GM18909 (cell line): Measurements from ENCODE around the gene OSR1.
"Not testable (repeated sequence)": the region's sequence is repeated elsewhere in the genome, so short reads cannot be mapped to it uniquely, and the experiment has no call there.

Source experiments
- ATAC-seq: cut with Tn5 transposase; IDR thresholded peaks from one replicate; pipeline ENCODE4 v1.9.1; 2021; ENCODE audit warnings: mild to moderate bottlenecking; ENCODE audit not compliant: unreplicated experiment, poor library complexity

Gene OSR1

GRCh38 chr2:19337202-19337601 is 21.2 kb downstream of the OSR1 start:
- ATAC-seq, result no peak

DNA sequence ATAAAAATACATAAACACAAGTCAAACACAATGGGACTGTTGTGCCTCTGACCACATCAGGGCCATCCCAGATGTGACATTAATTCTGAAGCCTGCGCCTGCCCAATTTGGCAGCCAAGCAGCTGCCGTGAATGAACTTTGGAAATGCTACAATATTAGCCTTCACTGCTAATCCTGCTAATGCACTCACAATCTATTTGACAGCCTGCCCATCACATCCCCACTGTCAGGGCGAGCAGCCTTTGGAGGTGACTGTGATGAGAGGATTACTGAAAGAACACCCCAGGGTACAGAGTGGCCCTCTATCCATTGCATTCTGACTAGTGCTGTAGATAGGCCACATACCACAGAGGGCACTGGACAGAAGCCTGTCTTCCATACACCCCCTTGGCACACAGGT is 21.6 kb downstream of the OSR1 start:
- no peak for ATAC-seq

DNA sequence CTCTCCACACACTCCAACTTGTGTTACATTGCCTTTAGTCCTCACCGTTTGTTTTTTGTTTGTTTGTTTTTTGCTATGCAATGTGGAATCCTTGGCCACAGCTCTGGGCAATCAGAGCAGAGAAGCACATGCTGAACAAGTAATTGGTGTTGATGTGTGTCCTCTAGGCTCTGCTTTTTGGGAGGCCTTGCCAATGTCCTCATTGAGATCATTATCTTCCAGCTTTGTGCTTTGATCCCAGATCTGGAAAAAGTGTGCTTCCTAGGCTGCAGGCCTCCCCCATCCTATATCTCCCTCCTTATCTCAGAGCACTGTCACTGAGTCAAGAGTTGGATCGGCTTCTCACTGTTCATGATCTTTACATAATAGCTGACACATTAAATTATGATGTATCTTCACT is 25.9 kb downstream of the OSR1 start:
- no peak for ATAC-seq

DNA sequence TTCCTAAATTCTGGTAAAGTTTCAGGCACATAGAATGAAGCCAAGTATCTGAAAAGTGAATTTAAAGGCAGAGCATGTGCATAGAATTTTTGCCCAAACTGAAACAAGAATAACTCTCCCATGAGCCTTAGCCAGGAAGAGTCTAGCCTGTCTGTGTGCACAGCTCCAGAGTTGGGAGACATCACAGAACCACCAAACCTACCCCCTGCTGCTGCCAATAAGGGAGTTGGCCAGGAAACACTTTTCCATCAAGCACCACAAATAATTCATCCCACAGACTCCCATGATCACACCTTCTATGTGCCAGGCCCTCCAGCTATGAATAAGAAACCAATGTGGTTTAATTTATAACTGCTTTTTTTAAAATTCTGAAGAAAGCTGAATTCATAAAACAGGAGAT is 27.0 kb downstream of the OSR1 start:
- no peak for ATAC-seq

GRCh38 chr2:19330436-19330835 is 28.0 kb downstream of the OSR1 start:
- ATAC-seq, result no peak

- no peak for ATAC-seq
Observed at GRCh38 chr2:19329445-19329844, 29.0 kb downstream of the OSR1 start.

GRCh38 chr2:19327496-19327895 is 30.9 kb downstream of the OSR1 start:
- no peak for ATAC-seq

GRCh38 chr2:19321946-19322345 is 36.5 kb downstream of the OSR1 start:
- no peak for ATAC-seq

- no peak for ATAC-seq
Observed at GRCh38 chr2:19320813-19321212, 37.6 kb downstream of the OSR1 start.

GRCh38 chr2:19319698-19320097 is 38.7 kb downstream of the OSR1 start:
- no peak for ATAC-seq

- no peak for ATAC-seq
Observed at GRCh38 chr2:19319064-19319463, 39.4 kb downstream of the OSR1 start.

GRCh38 chr2:19313553-19313952 is 44.9 kb downstream of the OSR1 start:
- ATAC-seq, result no peak

GRCh38 chr2:19312949-19313348 is 45.5 kb downstream of the OSR1 start:
- ATAC-seq, result peak; percentile 61

DNA sequence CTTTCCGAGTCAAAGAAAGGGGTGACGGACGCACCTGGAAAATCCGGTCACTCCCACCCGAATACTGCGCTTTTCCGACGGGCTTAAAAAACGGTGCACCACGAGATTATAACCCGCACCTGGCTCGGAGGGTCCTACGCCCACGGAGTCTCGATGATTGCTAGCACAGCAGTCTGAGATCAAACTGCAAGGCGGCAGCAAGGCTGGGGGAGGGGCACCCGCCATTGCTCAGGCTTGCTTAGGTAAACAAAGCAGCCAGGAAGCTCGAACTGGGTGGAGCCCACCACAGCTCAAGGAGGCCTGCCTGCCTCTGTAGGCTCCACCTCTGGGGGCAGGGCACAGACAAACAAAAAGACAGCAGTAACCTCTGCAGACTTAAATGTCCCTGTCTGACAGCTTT is 52.4 kb downstream of the OSR1 start:
- not testable (repeated sequence) for ATAC-seq

GRCh38 chr2:19305400-19306055 is 52.9 kb downstream of the OSR1 start:
- ATAC-seq, result not testable (repeated sequence)

DNA sequence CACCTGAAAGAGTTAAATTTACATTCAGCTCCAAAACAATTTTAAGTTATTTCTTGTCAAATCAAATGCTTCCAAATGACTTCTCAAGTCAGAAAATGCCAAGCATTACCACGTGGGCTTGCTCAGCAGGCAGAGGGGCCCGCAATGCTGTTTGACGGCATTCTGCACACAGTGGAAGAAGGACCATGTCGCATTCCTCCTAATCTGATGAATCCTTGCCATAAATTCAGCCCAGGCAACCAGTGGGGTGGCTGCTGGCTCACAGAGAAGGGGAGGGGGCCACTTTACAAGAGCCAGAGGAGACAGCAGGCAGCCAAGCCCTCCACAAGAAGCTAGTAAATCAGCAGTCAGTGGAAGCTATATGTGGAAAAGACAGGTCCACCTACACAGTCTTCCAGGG is 56.7 kb downstream of the OSR1 start:
- no peak for ATAC-seq
